KMS-11 (cell line): Measurements from ENCODE around the gene COX8A.

Experiments used
- H2AFZ ChIP-seq: fragments of 200-600 bp; sonication (generic); 2 replicates; pipeline ENCODE4 v1.6.1; 2016; ENCODE audit warnings: antibody characterized with exemption, mixed run types, low read depth
- H3K27ac ChIP-seq: fragments of 200-600 bp; sonication (generic); 2 replicates; pipeline ENCODE4 v1.6.1; 2016; ENCODE audit warnings: mild to moderate bottlenecking, mixed run types
- H3K27me3 ChIP-seq: fragments of 200-600 bp; sonication (generic); 2 replicates; pipeline ENCODE4 v1.6.1; 2017; ENCODE audit warnings: mild to moderate bottlenecking, low read depth, mixed run types, moderate library complexity; ENCODE audit not compliant: insufficient read depth
- H3K36me3 ChIP-seq: fragments of 200-600 bp; sonication (generic); 2 replicates; pipeline ENCODE4 v1.6.1; 2017; ENCODE audit warnings: mild to moderate bottlenecking, mixed run types; ENCODE audit not compliant: insufficient read depth
- H3K4me1 ChIP-seq: fragments of 200-600 bp; sonication (generic); 2 replicates; pipeline ENCODE4 v1.6.1; 2016; ENCODE audit warnings: mild to moderate bottlenecking, low read depth, mixed run types; ENCODE audit not compliant: poor library complexity, severe bottlenecking
- H3K4me2 ChIP-seq: fragments of 200-600 bp; sonication (generic); 2 replicates; pipeline ENCODE4 v1.7.0; 2016; ENCODE audit warnings: mild to moderate bottlenecking, mixed run types
- H3K4me3 ChIP-seq: fragments of 200-600 bp; sonication (generic); IDR thresholded peaks from 2 replicates; pipeline ENCODE4 v1.6.1; 2017; ENCODE audit warnings: low read depth, low read length, mixed read lengths; ENCODE audit not compliant: insufficient read depth
- H3K79me2 ChIP-seq: fragments of 200-600 bp; sonication (generic); 2 replicates; pipeline ENCODE4 v1.6.1; 2016; ENCODE audit warnings: low read depth, mixed run types; ENCODE audit not compliant: insufficient read depth
- H3K9ac ChIP-seq: fragments of 200-600 bp; sonication (generic); 2 replicates; pipeline ENCODE4 v1.6.1; 2016; ENCODE audit warnings: mild to moderate bottlenecking, mixed run types
- H4K20me1 ChIP-seq: fragments of 200-600 bp; sonication (generic); 2 replicates; pipeline ENCODE4 v1.6.1; 2016; ENCODE audit warnings: mild to moderate bottlenecking, mixed run types; ENCODE audit not compliant: insufficient read depth
- TF ChIP-seq, protein P1 (sequence below): fragments of 200-600 bp; sonication (generic); conservative IDR thresholded peaks from 2 replicates; pipeline ENCODE4 v1.6.1; 2017; ENCODE audit warnings: low read depth, mild to moderate bottlenecking, antibody characterized with exemption, low read length, moderate library complexity, mixed read lengths

Gene COX8A

GRCh38 chr11:63978551-63979239 lies 4.3 kb downstream of the COX8A start:
- no peak overlapping the region for H3K9ac ChIP-seq
- H3K4me2 ChIP-seq: no peak overlapping the region
- H3K4me1 ChIP-seq: peaks cover 13% of the 10 kb centered on the region
- peaks cover 30% of the 10 kb centered on the region for H3K79me2 ChIP-seq
- no peak overlapping the region for H3K4me3 ChIP-seq
- no peaks in the 10 kb centered on the region for H3K36me3 ChIP-seq
- no peaks in the 10 kb centered on the region for H3K27me3 ChIP-seq
- TF ChIP-seq, protein P1, sequence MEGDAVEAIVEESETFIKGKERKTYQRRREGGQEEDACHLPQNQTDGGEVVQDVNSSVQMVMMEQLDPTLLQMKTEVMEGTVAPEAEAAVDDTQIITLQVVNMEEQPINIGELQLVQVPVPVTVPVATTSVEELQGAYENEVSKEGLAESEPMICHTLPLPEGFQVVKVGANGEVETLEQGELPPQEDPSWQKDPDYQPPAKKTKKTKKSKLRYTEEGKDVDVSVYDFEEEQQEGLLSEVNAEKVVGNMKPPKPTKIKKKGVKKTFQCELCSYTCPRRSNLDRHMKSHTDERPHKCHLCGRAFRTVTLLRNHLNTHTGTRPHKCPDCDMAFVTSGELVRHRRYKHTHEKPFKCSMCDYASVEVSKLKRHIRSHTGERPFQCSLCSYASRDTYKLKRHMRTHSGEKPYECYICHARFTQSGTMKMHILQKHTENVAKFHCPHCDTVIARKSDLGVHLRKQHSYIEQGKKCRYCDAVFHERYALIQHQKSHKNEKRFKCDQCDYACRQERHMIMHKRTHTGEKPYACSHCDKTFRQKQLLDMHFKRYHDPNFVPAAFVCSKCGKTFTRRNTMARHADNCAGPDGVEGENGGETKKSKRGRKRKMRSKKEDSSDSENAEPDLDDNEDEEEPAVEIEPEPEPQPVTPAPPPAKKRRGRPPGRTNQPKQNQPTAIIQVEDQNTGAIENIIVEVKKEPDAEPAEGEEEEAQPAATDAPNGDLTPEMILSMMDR: no peak
- H4K20me1 ChIP-seq: no peaks in the 10 kb centered on the region
- H2AFZ ChIP-seq: no peak overlapping the region
- no peak overlapping the region for H3K27ac ChIP-seq

DNA sequence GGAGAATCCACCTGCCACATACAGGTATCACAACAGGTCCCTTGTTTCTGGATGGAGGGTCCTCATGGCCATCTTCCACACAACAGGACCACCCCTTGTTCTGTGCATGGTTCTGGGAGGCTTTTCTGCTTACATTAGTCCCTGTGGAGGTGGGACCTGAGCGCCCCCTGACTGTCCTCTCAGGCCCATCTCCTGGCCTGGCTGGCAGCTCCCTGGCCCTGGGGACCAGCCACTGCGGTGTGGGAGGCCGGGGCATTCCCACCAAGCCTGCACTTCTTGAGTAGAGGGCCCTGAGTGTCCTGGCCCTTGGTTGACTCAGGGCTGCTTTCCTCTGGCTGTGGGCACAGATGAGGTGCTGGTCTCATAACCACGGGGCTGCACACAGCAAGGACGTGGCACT lies 5.0 kb downstream of the COX8A start:
- TF ChIP-seq, protein P1: no peak
- no peak overlapping the region for H3K27ac ChIP-seq
- no peak overlapping the region for H3K9ac ChIP-seq
- no peak overlapping the region for H3K4me3 ChIP-seq
- H3K79me2 ChIP-seq: peaks cover 30% of the 10 kb centered on the region
- no peaks in the 10 kb centered on the region for H3K27me3 ChIP-seq
- H4K20me1 ChIP-seq: no peaks in the 10 kb centered on the region
- peaks cover 13% of the 10 kb centered on the region for H3K4me1 ChIP-seq
- H3K36me3 ChIP-seq: no peaks in the 10 kb centered on the region
- H3K4me2 ChIP-seq: no peak overlapping the region
- no peak overlapping the region for H2AFZ ChIP-seq

DNA sequence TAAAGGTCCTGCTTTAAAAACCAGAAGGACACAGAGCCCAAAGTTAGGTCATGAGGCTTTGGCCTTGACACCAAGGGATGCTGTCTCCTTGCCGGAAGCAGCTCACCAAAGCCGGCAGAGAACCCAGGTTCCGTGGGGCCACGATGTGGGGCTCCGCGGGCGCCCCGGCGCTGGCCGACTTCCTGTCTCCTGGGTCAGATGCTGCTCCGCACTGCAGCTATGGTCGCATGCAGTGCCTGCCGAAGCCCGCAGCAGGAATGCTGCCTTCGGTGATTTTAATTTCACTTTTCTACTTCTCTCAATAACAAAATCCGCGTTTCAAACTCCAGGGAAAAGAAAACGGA lies 11.4 kb downstream of the COX8A start:
- Histone ChIP-seq H3K4me1 (peaks cover 19% of the 10 kb centered on the region), H2AFZ (peak overlapping the region; percentile 95), H4K20me1 (no peaks in the 10 kb centered on the region), H3K4me2 (peak overlapping the region; percentile 94), H3K27me3 (no peaks in the 10 kb centered on the region), H3K36me3 (no peaks in the 10 kb centered on the region), H3K79me2 (peaks cover 17% of the 10 kb centered on the region), H3K27ac (peak overlapping the region; percentile 64), H3K9ac (peak overlapping the region; percentile 77), H3K4me3 (peak overlapping the region; percentile 29)
- TF ChIP-seq, protein P1: no peak

GRCh38 chr11:63986156-63986931 lies 11.9 kb downstream of the COX8A start, which contains the start of gene OTUB1:
Gene OTUB1 (plus strand): TSS chr11:63986438. CDS start chr11:63986457, 19 bp downstream.
- TF ChIP-seq, protein P1: no peak
- Histone ChIP-seq H2AFZ (peak within 1 kb of the TSS; percentile 95), H3K36me3 (no peaks in the 10 kb centered on the region), H3K27ac (peak within 1 kb of the TSS; percentile 64), H3K4me1 (peaks cover 19% of the 10 kb centered on the region), H4K20me1 (no peaks in the 10 kb centered on the region), H3K79me2 (peaks cover 17% of the 10 kb centered on the region), H3K4me3 (peak within 1 kb of the TSS; percentile 29), H3K27me3 (no peaks in the 10 kb centered on the region), H3K4me2 (peak within 1 kb of the TSS; percentile 94), H3K9ac (peak within 1 kb of the TSS; percentile 77)
